K562 (cell line): ENCODE results near the gene TMEM30A. TPM values are rescaled to one million over a fixed set of nuclear protein-coding genes. Genes with fewer than 3 reads are reported as not detected.

Source experiments
- ATAC-seq: fragments of 200-7000 bp; cut with Tn5 transposase; 3 replicates; pipeline ENCODE4 v1.9.1; 2020; ENCODE audit warnings: moderate library complexity
- BruUV-seq: library from RNA; stranded (reverse); fragments of 400-500 nt; replicated peaks from 2 replicates; lab custom pipeline; 2021; lab: Mats Ljungman, UMichigan
- CTCF ChIA-PET: fragments of 300-600 bp; formaldehyde crosslinking; extraction: SDS; loops from one replicate; lab custom pipeline; 2021; ENCODE audit warnings: low intra/inter-chr PET ratio; lab: Yijun Ruan, JAX
- POLR2A ChIA-PET: fragments of 300-600, 350-650 bp; sonication (Branson Sonifier 250); formaldehyde crosslinking; extraction: SDS; loops from one replicate; lab custom pipeline; 2021; ENCODE audit warnings: antibody characterized with exemption, inconsistent platforms; lab: Yijun Ruan, JAX
- DNase-seq, 4 experiments: peaks; one replicate each; pipeline versions ENCODE4 v3.0.0 to v3.0.0-alpha.2; 2011 to 2018; ENCODE audit warnings: low spot score in 3 of 4, mixed read lengths in 3 of 4; ENCODE audit errors: extremely low read depth in 1 of 4
- FAIRE-seq: peaks from 2 replicates; lab custom pipeline; 2011; peaks lifted over from hg19 to GRCh38; lab: Jason Lieb, UNC
- H2AFZ ChIP-seq: 2 replicates; pipeline ENCODE4 v1.6.0; 2011; ENCODE audit warnings: low read depth, low read length, control low read depth, inconsistent platforms
- H3K27ac ChIP-seq: fragments of 200-600 bp; 3 replicates; pipeline ENCODE4 v1.8.0; 2011; ENCODE audit warnings: low read depth, mild to moderate bottlenecking, control low read depth, inconsistent platforms, low read length, moderate library complexity, mixed read lengths; ENCODE audit errors: extremely low read depth
- H3K27me3 ChIP-seq, 2 experiments: fragments of 300-600 bp in 1 of 2; 2 replicates in 1 of 2; 3 replicates in 1 of 2; pipeline versions ENCODE4 v1.6.0 to v1.8.0; 2011; ENCODE audit warnings: inconsistent platforms in 2 of 2, low read length in 2 of 2, mild to moderate bottlenecking in 1 of 2, mixed read lengths in 1 of 2, moderate library complexity in 1 of 2; ENCODE audit not compliant: control insufficient read depth in 2 of 2, insufficient read depth in 2 of 2
- H3K36me3 ChIP-seq: fragments of 300-600 bp; 3 replicates; pipeline ENCODE4 v1.8.0; 2011; ENCODE audit warnings: mild to moderate bottlenecking, low read length, inconsistent platforms; ENCODE audit not compliant: control insufficient read depth, insufficient read depth
- H3K4me1 ChIP-seq, 2 experiments: fragments of 200-600 bp in 1 of 2; replicated peaks in 1 of 2; 2 replicates in 1 of 2; 3 replicates in 1 of 2; pipeline versions ENCODE4 v1.5.1 to v1.8.0; 2011; ENCODE audit warnings: inconsistent platforms in 2 of 2, low read length in 2 of 2, mild to moderate bottlenecking in 1 of 2, mixed read lengths in 1 of 2, moderate library complexity in 1 of 2; ENCODE audit not compliant: control insufficient read depth in 2 of 2, insufficient read depth in 2 of 2
- H3K4me2 ChIP-seq: 2 replicates; pipeline ENCODE4 v1.6.1; 2011; ENCODE audit warnings: low read length, control low read depth, inconsistent platforms, mixed read lengths; ENCODE audit not compliant: insufficient read depth
- H3K4me3 ChIP-seq: fragments of 200-600 bp; sonication (generic), shearing (Covaris generic); 2 replicates; pipeline ENCODE4 v1.5.1; 2016; ENCODE audit warnings: control low read depth, inconsistent platforms
- H3K79me2 ChIP-seq: fragments of 200-600 bp; 3 replicates; pipeline ENCODE4 v1.8.0; 2011; ENCODE audit warnings: low read length, inconsistent platforms; ENCODE audit not compliant: control insufficient read depth, insufficient read depth
- H3K9ac ChIP-seq, 2 experiments: 2 replicates each; pipeline versions ENCODE4 v1.6.0 to v1.6.1; 2011; ENCODE audit warnings: low read depth in 2 of 2, low read length in 2 of 2, control low read depth in 1 of 2, inconsistent platforms in 1 of 2, mild to moderate bottlenecking in 1 of 2, mixed read lengths in 1 of 2; ENCODE audit not compliant: insufficient read depth in 1 of 2
- H3K9me1 ChIP-seq: one replicate; pipeline ENCODE4 v1.6.0; 2011; ENCODE audit warnings: inconsistent platforms, mild to moderate bottlenecking, low read length, moderate library complexity; ENCODE audit not compliant: control insufficient read depth, insufficient read depth
- H3K9me3 ChIP-seq: replicated peaks from 2 replicates; pipeline ENCODE4 v1.5.1; 2011; ENCODE audit warnings: low read depth, low read length, inconsistent platforms; ENCODE audit not compliant: control insufficient read depth, insufficient read depth
- H4K20me1 ChIP-seq: replicated peaks from 2 replicates; pipeline ENCODE4 v1.6.1; 2011; ENCODE audit warnings: low read length, inconsistent platforms, mixed read lengths; ENCODE audit not compliant: control insufficient read depth, insufficient read depth
- CEBPG ChIP-seq, 3 experiments: fragments of 200-800 bp in 1 of 3; sonication (Bioruptor generic) in 1 of 3; sonication (generic) in 1 of 3; formaldehyde crosslinking in 1 of 3; IDR thresholded peaks in 2 of 3; conservative IDR thresholded peaks in 1 of 3; 2 replicates each; pipeline versions ENCODE4 v1.6.1 to v1.8.0; 2016 to 2022; ENCODE audit warnings: missing compliant biosample characterization in 2 of 3, missing genetic modification characterization in 2 of 3, mild to moderate bottlenecking in 1 of 3, missing genetic modification reagents in 1 of 3
- KDM4B ChIP-seq, 2 experiments: fragments of 450-650 bp in 1 of 2; sonication (generic) in 1 of 2; IDR thresholded peaks; 2 replicates each; pipeline ENCODE4 v1.6.1; 2016 to 2017; ENCODE audit warnings: borderline replicate concordance in 2 of 2, antibody characterized with exemption in 1 of 2, low read depth in 1 of 2, mild to moderate bottlenecking in 1 of 2
- POLR2AphosphoS5 ChIP-seq: IDR thresholded peaks from 2 replicates; pipeline ENCODE4 v1.6.1; 2011; ENCODE audit warnings: mild to moderate bottlenecking, low read depth, low read length, moderate library complexity; ENCODE audit not compliant: control insufficient read depth, insufficient read depth
- POLR3A ChIP-seq: IDR thresholded peaks from 2 replicates; pipeline ENCODE4 v1.6.1; 2011; ENCODE audit warnings: borderline replicate concordance, mild to moderate bottlenecking, moderate library complexity; ENCODE audit not compliant: insufficient read length, insufficient read depth; ENCODE audit errors: extremely low read depth
- POU5F1 ChIP-seq: fragments of 150-350 bp; IDR thresholded peaks from 2 replicates; pipeline ENCODE4 v1.6.1; 2014; ENCODE audit warnings: borderline replicate concordance, low read length, low read depth, mild to moderate bottlenecking; ENCODE audit not compliant: partially characterized antibody
- SMARCA4 ChIP-seq: fragments of 450-650 bp; IDR thresholded peaks from 2 replicates; pipeline ENCODE4 v1.6.1; 2016
- SMC3 ChIP-seq: conservative IDR thresholded peaks from 2 replicates; pipeline ENCODE4 v1.6.1; 2011; ENCODE audit warnings: low read depth, low read length, improper control_type of control experiment; ENCODE audit not compliant: insufficient read depth
- ZNF431 ChIP-seq: sonication (generic); formaldehyde crosslinking; IDR thresholded peaks from 2 replicates; pipeline ENCODE4 v1.8.0; 2022; ENCODE audit warnings: mild to moderate bottlenecking, missing genetic modification reagents
- WGBS: fragments of 100-300 bp; shearing (Covaris generic); methylation state at CpG from one replicate; pipeline ENCODE4 v1.1.6; 2016; ENCODE audit warnings: low coverage, mixed read lengths; ENCODE audit not compliant: insufficient coverage; ENCODE audit errors: missing lambda C conversion rate; 5-methylcytosine and 5-hydroxymethylcytosine counted together
- in situ Hi-C: fragments of 300-500 bp; cut with MboI; formaldehyde crosslinking; loops from 4 replicates; pipeline ENCODE4 v1.15.0; 2018; ENCODE audit warnings: inconsistent platforms, mixed read lengths
- intact Hi-C: fragments of 100-400 bp; cut with micrococcal nuclease; formaldehyde crosslinking; loops from 2 replicates; pipeline ENCODE4 v1.14.2; 2022
- polyA plus RNA-seq, 8 experiments: library from polyadenylated mRNA; depleted of rRNA in 4 of 8; stranded (reverse) in 5 of 8; unstranded in 3 of 8; fragments of >200 nt; fragmentation: Nextera tagmentation in 2 of 8; fragmentation: Illumina TruSeq in 1 of 8; extraction: Ambion mirVana in 2 of 8; extraction: Trizol in 1 of 8; gene quantifications; 2 replicates each; pipeline versions ENCODE4 v1.2.1 to v1.2.3, GENCODE V29; 2011 to 2014; ENCODE audit warnings: inconsistent platforms in 1 of 8, missing spikeins in 1 of 8
- total RNA-seq, 7 experiments: library from RNA; depleted of rRNA in 6 of 7; stranded (reverse); fragments of >200 nt in 6 of 7; fragmentation: Illumina TruSeq in 2 of 7; extraction: Trizol in 2 of 7; gene quantifications; 2 replicates each; pipeline versions ENCODE4 v1.2.1 to v1.2.3, GENCODE V29; 2011 to 2021; ENCODE audit warnings: low replicate concordance in 1 of 7
- TF ChIP-seq, protein P1 (sequence below), 3 experiments: IDR thresholded peaks in 2 of 3; conservative IDR thresholded peaks in 1 of 3; 2 replicates each; pipeline ENCODE4 v1.5.1; 2011 to 2012; ENCODE audit warnings: low read length in 3 of 3, mild to moderate bottlenecking in 3 of 3, control low read depth in 2 of 3, improper control_type of control experiment in 1 of 3, inconsistent platforms in 1 of 3, low read depth in 1 of 3, mixed read lengths in 1 of 3, moderate library complexity in 1 of 3; ENCODE audit not compliant: insufficient read depth in 2 of 3
- TF ChIP-seq, protein P2 (sequence below): fragments of 450-650 bp; formaldehyde crosslinking; IDR thresholded peaks from 2 replicates; pipeline ENCODE4 v1.4.0; 2020; ENCODE audit warnings: mild to moderate bottlenecking, moderate library complexity

TMEM30A gene
- total and polyA plus RNA-seq, 9 of the 15 experiments (the other 6 are each of a cell fraction or from before 2014, with no cell fraction given) = 6.5 to 31.2 (median 16.3) TPM

DNA sequence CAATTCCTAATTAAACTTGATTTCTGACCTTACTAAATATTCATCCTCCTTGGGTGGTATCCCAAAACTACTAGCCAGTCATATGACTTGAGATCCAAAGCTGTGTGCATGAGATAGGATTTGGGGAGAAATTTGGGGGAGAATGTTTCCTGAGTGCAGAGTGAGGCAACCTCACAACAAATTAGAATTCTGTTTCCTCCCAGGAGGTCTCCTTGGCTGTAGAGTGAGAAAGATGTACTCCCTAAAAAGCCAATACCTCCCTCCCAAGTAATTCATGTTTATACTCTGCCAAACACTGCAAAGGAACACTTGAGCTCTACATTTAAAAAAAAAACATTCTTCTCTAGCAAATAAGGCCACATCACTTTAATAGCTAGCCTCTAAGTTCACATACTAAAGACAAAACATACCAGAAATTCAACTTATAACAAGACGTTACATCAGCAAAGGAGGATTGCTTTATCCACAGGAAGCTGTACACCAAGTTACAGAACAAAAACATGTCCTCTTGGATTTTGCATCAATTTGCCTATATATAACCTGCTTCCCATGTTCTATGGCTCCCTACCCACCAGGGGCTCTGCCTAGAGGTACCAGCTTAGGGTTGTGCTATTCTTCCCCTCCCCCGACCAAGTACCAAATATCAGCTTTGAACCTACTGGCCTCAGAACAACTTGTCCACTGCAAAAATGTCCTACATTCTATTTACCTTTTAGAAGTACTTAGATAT lies 15.4 kb upstream of the TMEM30A start (continued):
- TF ChIP-seq POU5F1 (no peak), SMARCA4 (no peak), POLR3A (no peak), KDM4B (IDR thresholded peaks at IDR 0.05; ENCODE audit: borderline replicate concordance in 2 of 2, low read depth in 1 of 2) (no peak)

GRCh38 chr6:75296811-75297779 lies 12.5 kb upstream of the TMEM30A start:
- in situ Hi-C loops = loop anchor here (10.0 kb wide), 1 partner anchor 208 kb away; no protein-coding TSS in a partner anchor
- FAIRE-seq = peak; percentile 82
- no peak overlapping the region for H3K27ac ChIP-seq
- no peak for TF ChIP-seq ZNF431 (CRISPR knock-in tag)
- TF ChIP-seq, protein P1, sequence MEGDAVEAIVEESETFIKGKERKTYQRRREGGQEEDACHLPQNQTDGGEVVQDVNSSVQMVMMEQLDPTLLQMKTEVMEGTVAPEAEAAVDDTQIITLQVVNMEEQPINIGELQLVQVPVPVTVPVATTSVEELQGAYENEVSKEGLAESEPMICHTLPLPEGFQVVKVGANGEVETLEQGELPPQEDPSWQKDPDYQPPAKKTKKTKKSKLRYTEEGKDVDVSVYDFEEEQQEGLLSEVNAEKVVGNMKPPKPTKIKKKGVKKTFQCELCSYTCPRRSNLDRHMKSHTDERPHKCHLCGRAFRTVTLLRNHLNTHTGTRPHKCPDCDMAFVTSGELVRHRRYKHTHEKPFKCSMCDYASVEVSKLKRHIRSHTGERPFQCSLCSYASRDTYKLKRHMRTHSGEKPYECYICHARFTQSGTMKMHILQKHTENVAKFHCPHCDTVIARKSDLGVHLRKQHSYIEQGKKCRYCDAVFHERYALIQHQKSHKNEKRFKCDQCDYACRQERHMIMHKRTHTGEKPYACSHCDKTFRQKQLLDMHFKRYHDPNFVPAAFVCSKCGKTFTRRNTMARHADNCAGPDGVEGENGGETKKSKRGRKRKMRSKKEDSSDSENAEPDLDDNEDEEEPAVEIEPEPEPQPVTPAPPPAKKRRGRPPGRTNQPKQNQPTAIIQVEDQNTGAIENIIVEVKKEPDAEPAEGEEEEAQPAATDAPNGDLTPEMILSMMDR (IDR thresholded peaks at IDR 0.05 in 2 of 3, conservative IDR thresholded peaks at IDR 0.05 in 1 of 3; ENCODE audit: insufficient read depth in 2 of 3, low read depth in 1 of 3, low read length in 3 of 3) = peak in 2 of 3 experiments; percentile 46 to 81; a peak in 4 of 6 replicates
- no peak for TF ChIP-seq POLR2AphosphoS5
- no peak for TF ChIP-seq CEBPG (CRISPR knock-in tag; IDR thresholded peaks at IDR 0.05)
- no peak for TF ChIP-seq CEBPG (tag; conservative IDR thresholded peaks at IDR 0.05 in 1 of 2, IDR thresholded peaks at IDR 0.05 in 1 of 2)
- 0 out of 2 replicates have a peak, but pooled peaks have one; percentile 30 for TF ChIP-seq SMC3
- TF ChIP-seq, protein P2, sequence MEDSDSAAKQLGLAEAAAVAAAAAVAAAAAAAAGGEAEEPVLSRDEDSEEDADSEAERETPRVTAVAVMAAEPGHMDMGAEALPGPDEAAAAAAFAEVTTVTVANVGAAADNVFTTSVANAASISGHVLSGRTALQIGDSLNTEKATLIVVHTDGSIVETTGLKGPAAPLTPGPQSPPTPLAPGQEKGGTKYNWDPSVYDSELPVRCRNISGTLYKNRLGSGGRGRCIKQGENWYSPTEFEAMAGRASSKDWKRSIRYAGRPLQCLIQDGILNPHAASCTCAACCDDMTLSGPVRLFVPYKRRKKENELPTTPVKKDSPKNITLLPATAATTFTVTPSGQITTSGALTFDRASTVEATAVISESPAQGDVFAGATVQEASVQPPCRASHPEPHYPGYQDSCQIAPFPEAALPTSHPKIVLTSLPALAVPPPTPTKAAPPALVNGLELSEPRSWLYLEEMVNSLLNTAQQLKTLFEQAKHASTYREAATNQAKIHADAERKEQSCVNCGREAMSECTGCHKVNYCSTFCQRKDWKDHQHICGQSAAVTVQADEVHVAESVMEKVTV (CRISPR knock-in tag) = peak; percentile 29

More at GRCh38 chr6:75296811-75297779, 12.5 kb upstream of the TMEM30A start:
- ATAC-seq (peak; percentile 85), DNase-seq (peak; percentile 30 to 75 (median 36))
- ChIA-PET CTCF (interaction anchor here (1.1 to 1.5 kb wide), 3 partner anchors 29 to 229 kb away, joined by 4 to 14 read pairs (median 5); no protein-coding TSS in a partner anchor), POLR2A (interaction anchor here (1.0 kb wide), 1 partner anchor 16 kb away, joined by 4 read pairs; no protein-coding TSS in a partner anchor)
- Histone ChIP-seq H4K20me1 (no peaks in the 10 kb centered on the region), H3K4me3 (no peak overlapping the region), H3K9ac (no peak overlapping the region), H3K4me1 (no peaks in the 10 kb centered on the region), H3K4me2 (no peak overlapping the region), H3K9me3 (no peaks in the 10 kb centered on the region), H3K36me3 (no peaks in the 10 kb centered on the region), H3K79me2 (no peaks in the 10 kb centered on the region), H2AFZ (no peak overlapping the region), H3K27me3 (peaks cover 0 to 1% of the 10 kb centered on the region in 2 experiments; a peak in 2 of 5 replicates), H3K9me1 (no peaks in the 10 kb centered on the region)
- 0% methylated on average over 3 of the region's 3 CpGs for WGBS
- no TSS peak for BruUV-seq
- intact Hi-C loops = loop anchor here (1.0 to 5.0 kb wide), 3 partner anchors 31 to 229 kb away; no protein-coding TSS in a partner anchor
